ENCODE measurements around the gene RMRP. TPM values are rescaled to one million over a fixed set of nuclear protein-coding genes. Genes with fewer than 3 reads are reported as not detected.
"Not testable (repeated sequence)": the region's sequence is repeated elsewhere in the genome, so short reads cannot be mapped to it uniquely, and the experiment has no call there.

RMRP gene
- total and polyA plus RNA-seq, 9 of the 15 experiments (the other 6 are each of a cell fraction or from before 2014, with no cell fraction given), result 75.7 to 89,974 (median 13,378) TPM; not detected in 3

DNA sequence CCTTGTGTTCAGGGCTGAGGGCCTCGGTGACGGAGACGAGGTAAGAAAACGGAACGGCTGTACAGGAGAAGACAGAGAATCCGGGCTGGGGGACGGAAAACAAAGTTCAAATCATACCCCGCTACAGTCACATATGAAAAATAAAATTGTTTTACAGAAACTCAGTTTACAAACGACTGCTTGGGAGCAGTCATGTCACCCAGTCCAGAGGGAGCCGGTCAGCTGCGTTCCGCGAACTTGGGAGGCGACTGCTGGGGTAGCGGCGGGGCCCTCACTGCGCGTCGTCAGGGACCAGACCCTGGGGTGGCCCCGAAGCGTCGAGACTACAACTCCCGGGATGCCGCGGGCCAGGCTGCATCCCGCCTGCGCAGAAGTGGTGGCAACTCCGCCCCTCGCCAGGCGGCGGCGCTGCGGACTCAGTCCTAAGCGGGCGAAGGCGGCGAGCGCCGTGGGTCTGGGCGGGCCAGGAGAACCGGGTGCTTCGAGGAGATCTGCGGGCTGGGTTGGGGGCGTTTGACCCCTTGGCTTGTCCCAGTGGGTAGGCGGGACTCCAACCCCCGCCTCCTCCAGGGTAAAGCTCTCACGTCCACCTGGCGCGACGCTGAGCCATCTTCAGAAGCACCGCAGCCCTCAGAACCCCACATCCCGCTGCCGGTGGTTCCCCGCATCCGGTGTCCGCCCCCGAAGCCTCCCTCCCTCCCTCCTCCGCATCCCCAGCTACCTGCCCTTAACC, 11.1 kb downstream of the RMRP start (continued):
- TF ChIP-seq POU5F1 (IDR thresholded peaks at IDR 0.05; ENCODE audit: borderline replicate concordance, low read depth, low read length, partially characterized antibody) (peak; percentile 28), RB1 (IDR thresholded peaks at IDR 0.05; ENCODE audit: low read depth) (peak; percentile 79)

DNA sequence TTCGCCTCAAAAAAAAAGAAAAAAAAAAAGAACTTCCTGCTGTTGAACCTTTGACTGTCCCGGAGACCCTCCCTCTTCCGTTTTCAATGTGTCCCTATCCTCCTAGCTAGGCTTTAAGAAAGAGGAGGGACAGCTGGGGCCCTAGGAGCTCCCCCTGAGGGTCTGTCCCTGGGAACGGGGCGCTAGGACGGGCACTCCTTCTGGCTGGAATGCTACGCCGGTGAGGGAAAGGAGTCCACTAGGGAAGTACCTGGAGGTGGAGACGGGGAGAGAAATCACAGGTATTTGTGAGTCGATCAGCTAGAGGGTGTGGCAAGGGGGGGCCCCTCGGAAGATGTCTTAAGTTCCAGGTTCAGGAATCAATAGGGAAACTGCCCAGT, 11.7 kb downstream of the RMRP start:
- peak in 3 of 4 experiments; percentile 23 to 35 (median 27) for DNase-seq (ENCODE audit: extremely low read depth in 1 of 4, low spot score in 3 of 4)
- Histone ChIP-seq H3K79me2 (ENCODE audit: control insufficient read depth, insufficient read depth, low read length) (no peaks in the 10 kb centered on the region), H3K9ac (ENCODE audit: insufficient read depth in 1 of 2, low read depth in 2 of 2, low read length in 2 of 2) (peak overlapping the region; percentile 75 to 91; a peak in 3 of 4 replicates), H3K4me1 (replicated peaks in 1 of 2; ENCODE audit: control insufficient read depth in 2 of 2, insufficient read depth in 2 of 2, low read length in 2 of 2) (peaks cover 31 to 32% of the 10 kb centered on the region in 2 experiments), H3K9me3 (replicated peaks; ENCODE audit: control insufficient read depth, insufficient read depth, low read depth, low read length) (no peaks in the 10 kb centered on the region), H3K9me1 (ENCODE audit: control insufficient read depth, insufficient read depth, low read length) (no peaks in the 10 kb centered on the region), H3K4me3 (peak overlapping the region; percentile 49), H3K4me2 (ENCODE audit: insufficient read depth, low read length) (peak overlapping the region; percentile 84), H3K27me3 (ENCODE audit: control insufficient read depth in 2 of 2, insufficient read depth in 2 of 2, low read length in 2 of 2) (no peaks in the 10 kb centered on the region), H4K20me1 (replicated peaks; ENCODE audit: control insufficient read depth, insufficient read depth, low read length) (no peaks in the 10 kb centered on the region), H3K27ac (ENCODE audit: extremely low read depth, low read depth, low read length) (peak overlapping the region; percentile 64; the same call in 2 of the 3 replicates), H3K36me3 (ENCODE audit: control insufficient read depth, insufficient read depth, low read length) (no peaks in the 10 kb centered on the region), H2AFZ (ENCODE audit: low read depth, low read length) (peak overlapping the region; percentile 96)
- 12% methylated on average over 6 of the region's 11 CpGs for WGBS (ENCODE audit: insufficient coverage, low coverage, missing lambda C conversion rate)
- ChIA-PET CTCF (ENCODE audit: low intra/inter-chr PET ratio) (interaction anchor here (0.6 to 1.3 kb wide), 2 partner anchors 113 to 180 kb away, joined by 3 to 5 read pairs; no protein-coding TSS in a partner anchor), POLR2A (interaction anchor here (0.5 to 2.7 kb wide), 4 partner anchors 11 to 595 kb away, joined by 3 to 14 read pairs (median 3); partner anchors contain the start of genes CCDC107 and RMRP)
- no peak for FAIRE-seq
- no peak; the same call in 2 of the 3 replicates for ATAC-seq
- TF ChIP-seq SMARCC2 (IDR thresholded peaks at IDR 0.05; ENCODE audit: low read depth) (no peak), RUNX1 (IDR thresholded peaks at IDR 0.05; ENCODE audit: low read depth) (no peak), NR2F6 (CRISPR knock-in tag; IDR thresholded peaks at IDR 0.05) (no peak), ZFPM2 (CRISPR knock-in tag; IDR thresholded peaks at IDR 0.05) (no peak), TCFL5 (CRISPR knock-in tag; conservative IDR thresholded peaks at IDR 0.05) (no peak)
- intact Hi-C loops (cut with micrococcal nuclease) (loop anchor here (5.0 kb wide), 1 partner anchor 236 kb away; no protein-coding TSS in a partner anchor), in situ Hi-C loops (cut with MboI) (loop anchor here (5.0 kb wide), 1 partner anchor 39 kb away; the partner anchor contains the start of gene TESK1)
- TSS peak; percentile 66 for BruUV-seq (replicated peaks)

DNA sequence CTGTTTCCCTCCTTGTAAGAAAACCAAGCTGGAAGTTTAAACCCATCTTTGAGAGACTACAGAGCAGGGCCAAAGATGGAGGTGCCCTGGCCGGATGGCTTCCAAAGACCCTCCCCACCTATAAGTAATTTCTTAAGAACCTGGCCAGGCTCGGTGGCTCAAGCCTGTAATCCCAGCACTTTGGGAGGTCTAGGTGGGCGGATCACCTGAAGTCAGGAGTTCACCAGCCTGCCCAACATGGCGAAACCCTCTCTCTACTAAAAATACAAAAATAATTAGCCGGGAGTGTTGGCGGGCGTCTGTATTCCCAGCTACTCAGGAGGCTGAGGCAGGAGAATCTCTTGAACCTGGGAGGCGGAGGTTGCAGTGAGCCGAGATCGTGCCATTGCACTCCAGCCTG, 12.1 kb downstream of the RMRP start:
- H3K4me3 ChIP-seq, result peak overlapping the region; percentile 49
- WGBS (ENCODE audit: insufficient coverage, low coverage, missing lambda C conversion rate), result 80% methylated on average over 6 of the region's 10 CpGs
- not testable (repeated sequence) for H3K9me1 ChIP-seq (ENCODE audit: control insufficient read depth, insufficient read depth, low read length); H3K79me2 ChIP-seq (ENCODE audit: control insufficient read depth, insufficient read depth, low read length); H3K27ac ChIP-seq (ENCODE audit: extremely low read depth, low read depth, low read length); H3K9me3 ChIP-seq (replicated peaks; ENCODE audit: control insufficient read depth, insufficient read depth, low read depth, low read length); DNase-seq (ENCODE audit: extremely low read depth in 1 of 4, low spot score in 3 of 4); H3K36me3 ChIP-seq (ENCODE audit: control insufficient read depth, insufficient read depth, low read length); FAIRE-seq; H3K27me3 ChIP-seq (ENCODE audit: control insufficient read depth in 2 of 2, insufficient read depth in 2 of 2, low read length in 2 of 2); ATAC-seq; H4K20me1 ChIP-seq (replicated peaks; ENCODE audit: control insufficient read depth, insufficient read depth, low read length); BruUV-seq (replicated peaks); H3K9ac ChIP-seq (ENCODE audit: insufficient read depth in 1 of 2, low read depth in 2 of 2, low read length in 2 of 2)
- CTCF ChIA-PET (ENCODE audit: low intra/inter-chr PET ratio), result interaction anchor here (1.3 kb wide), 1 partner anchor 180 kb away, joined by 5 read pairs; no protein-coding TSS in a partner anchor
- intact Hi-C loops (cut with micrococcal nuclease) (loop anchor here (5.0 kb wide), 1 partner anchor 237 kb away; no protein-coding TSS in a partner anchor), in situ Hi-C loops (cut with MboI) (loop anchor here (5.0 kb wide), 1 partner anchor 38 kb away; the partner anchor contains the start of gene TESK1)
- H2AFZ ChIP-seq (ENCODE audit: low read depth, low read length), result peak overlapping the region; percentile 96; the same call in 1 of the 2 replicates
- POLR2A ChIA-PET, result interaction anchor here (0.5 to 2.7 kb wide), 5 partner anchors 11 to 594 kb away, joined by 3 to 14 read pairs (median 3); partner anchors contain the start of genes CCDC107 and RMRP
- H3K4me1 ChIP-seq (replicated peaks in 1 of 2; ENCODE audit: control insufficient read depth in 2 of 2, insufficient read depth in 2 of 2, low read length in 2 of 2), result peaks cover 29 to 31% of the 10 kb centered on the region in 2 experiments
- 0 out of 2 replicates have a peak overlapping the region, but pooled peaks have one; percentile 84 for H3K4me2 ChIP-seq (ENCODE audit: insufficient read depth, low read length)
